GM08714 (cell line): Measurements from ENCODE around the gene NT5C3A.
"Not testable (repeated sequence)": the region's sequence is repeated elsewhere in the genome, so short reads cannot be mapped to it uniquely, and the experiment has no call there.

ENCODE experiments used
- H3K4me3 ChIP-seq: fragments of 200-500 bp; sonication (Bioruptor generic); 2 replicates; pipeline ENCODE4 v1.5.1; 2014; ENCODE audit warnings: mild to moderate bottlenecking, low read length, inconsistent platforms

Gene NT5C3A

GRCh38 chr7:32977159-32977558 is 85.4 kb downstream of the NT5C3A start:
- H3K4me3 ChIP-seq, result not testable (repeated sequence)

GRCh38 chr7:32971967-32972366 is 90.6 kb downstream of the NT5C3A start:
- H3K4me3 ChIP-seq, result not testable (repeated sequence)

DNA sequence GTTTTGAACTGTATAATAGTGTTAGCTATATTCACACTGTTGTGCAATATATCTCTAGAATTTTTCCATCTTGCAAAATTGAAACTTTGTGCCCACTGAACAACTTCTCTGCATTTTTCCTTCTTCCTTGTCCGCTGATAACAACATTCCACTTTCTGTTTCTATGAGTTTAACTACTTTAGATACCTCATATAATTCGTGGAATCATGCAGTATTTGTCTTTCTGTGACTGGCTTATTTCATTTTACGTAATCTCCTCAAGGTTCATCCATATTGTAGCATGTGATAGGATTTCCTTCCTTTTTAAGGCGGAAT is 95.4 kb downstream of the NT5C3A start:
- not testable (repeated sequence) for H3K4me3 ChIP-seq

DNA sequence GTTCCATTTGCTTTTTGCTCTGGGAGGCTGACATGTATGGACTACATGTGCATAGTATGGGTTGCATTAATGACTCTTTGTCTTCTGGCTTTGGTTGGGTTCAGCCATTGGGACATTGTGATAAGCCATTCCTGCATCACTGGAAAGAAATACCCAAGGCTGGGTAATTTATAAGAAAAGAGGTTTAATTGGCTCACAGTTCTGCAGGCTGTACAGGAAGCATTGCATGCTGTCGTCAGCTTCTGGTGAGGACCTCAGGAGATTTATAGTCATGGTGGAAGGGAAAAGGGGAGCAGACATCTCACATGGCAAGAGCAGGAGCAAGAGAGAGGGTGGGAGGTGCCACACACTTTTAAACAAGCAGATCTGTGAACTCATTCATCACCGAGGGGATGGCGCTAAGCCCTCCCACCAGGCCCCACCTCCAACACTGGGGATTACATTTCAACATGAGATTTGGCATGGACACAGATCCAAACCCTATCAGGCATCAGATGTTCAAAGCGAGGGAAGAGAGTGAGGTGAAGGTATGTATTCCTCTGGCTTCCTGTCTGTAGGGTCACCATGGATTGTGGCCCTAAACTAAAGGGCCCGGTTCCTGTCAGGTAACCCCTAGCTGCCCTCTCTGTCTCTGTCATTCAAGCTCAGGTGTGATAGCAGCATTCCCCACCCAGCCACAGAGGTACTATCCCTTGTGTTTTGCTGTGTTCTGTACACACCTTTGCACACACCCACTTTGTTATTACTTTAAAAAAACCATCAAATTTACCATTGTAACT is 95.9 kb downstream of the NT5C3A start:
- H3K4me3 ChIP-seq, result not testable (repeated sequence)

DNA sequence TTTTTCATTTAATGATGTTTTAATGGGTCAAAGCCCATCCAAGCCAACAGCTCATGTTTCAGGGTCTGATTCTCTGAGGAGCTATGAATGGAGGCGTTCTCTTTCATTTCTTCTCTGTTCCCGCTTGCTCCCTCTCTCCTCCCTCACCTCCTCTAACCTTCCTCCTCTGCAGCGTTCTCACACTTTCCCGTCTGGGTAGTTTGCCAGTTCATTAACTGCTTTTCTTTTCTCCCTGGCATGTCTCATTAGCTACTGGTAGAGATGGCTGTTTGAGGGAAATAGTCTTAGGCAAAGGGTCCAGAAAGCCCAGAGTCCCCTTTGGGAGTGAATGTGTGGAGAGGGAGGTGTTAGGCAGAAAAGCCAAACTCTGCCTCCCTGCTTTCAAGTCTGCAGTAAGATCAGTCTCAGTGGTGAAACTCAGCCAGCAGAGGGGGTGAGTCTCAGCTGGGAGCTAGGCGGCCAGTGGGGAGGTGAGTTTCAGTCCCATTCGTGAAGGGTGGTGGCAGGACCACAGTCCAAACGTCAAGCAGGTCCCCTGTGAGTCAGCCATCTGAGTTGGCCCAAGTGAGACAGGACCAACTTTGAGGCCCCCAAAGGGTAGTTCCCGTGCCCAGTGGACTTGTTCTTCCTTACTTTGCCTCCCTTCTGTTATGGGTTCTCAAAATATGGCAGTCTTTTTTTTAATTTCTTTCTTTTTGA is 98.0 kb downstream of the NT5C3A start:
- not testable (repeated sequence) for H3K4me3 ChIP-seq
